Mucosa of stomach (tissue), 1 donor: ENCODE measurements around the gene KCTD17.

ENCODE experiments used
- H3K27me3 ChIP-seq: one replicate; pipeline ENCODE4 v1.7.0; 2013; ENCODE audit warnings: mild to moderate bottlenecking, low read length; ENCODE audit not compliant: control insufficient read depth, insufficient read depth
- H3K36me3 ChIP-seq: one replicate; pipeline ENCODE4 v1.7.0; 2013; ENCODE audit warnings: low read length; ENCODE audit not compliant: control insufficient read depth, insufficient read depth
- H3K4me1 ChIP-seq: one replicate; pipeline ENCODE4 v1.7.0; 2013; ENCODE audit warnings: mild to moderate bottlenecking, low read length; ENCODE audit not compliant: control insufficient read depth, insufficient read depth
- H3K4me3 ChIP-seq: one replicate; pipeline ENCODE4 v1.7.0; 2013; ENCODE audit warnings: low read length
- H3K9ac ChIP-seq: one replicate; pipeline ENCODE4 v1.7.0; 2013; ENCODE audit warnings: mild to moderate bottlenecking, low read length, moderate library complexity
- H3K9me3 ChIP-seq: one replicate; pipeline ENCODE4 v1.7.0; 2013; ENCODE audit warnings: mild to moderate bottlenecking, low read length, moderate library complexity; ENCODE audit not compliant: control insufficient read depth
- donor health status: Pancreatic carcinoma.

Gene KCTD17

GRCh38 chr22:37095113-37095512 lies 43.6 kb downstream of the KCTD17 start:
- Histone ChIP-seq H3K27me3 (peaks cover 18% of the 10 kb centered on the region), H3K4me3 (no peak overlapping the region)

GRCh38 chr22:37097346-37097745 lies 45.8 kb downstream of the KCTD17 start:
- H3K9ac ChIP-seq, result no peak overlapping the region
- peaks cover 24% of the 10 kb centered on the region for H3K4me1 ChIP-seq
- H3K36me3 ChIP-seq, result no peaks in the 10 kb centered on the region
- H3K27me3 ChIP-seq, result peaks cover 18% of the 10 kb centered on the region
- no peak overlapping the region for H3K4me3 ChIP-seq
- no peaks in the 10 kb centered on the region for H3K9me3 ChIP-seq

More at GRCh38 chr22:37095113-37095512, 43.6 kb downstream of the KCTD17 start:
- H3K9ac ChIP-seq, result no peak overlapping the region
- no peaks in the 10 kb centered on the region for H3K9me3 ChIP-seq
- no peaks in the 10 kb centered on the region for H3K36me3 ChIP-seq
- peaks cover 9% of the 10 kb centered on the region for H3K4me1 ChIP-seq

GRCh38 chr22:37098976-37099591 lies 47.5 kb downstream of the KCTD17 start:
- Histone ChIP-seq H3K4me1 (peaks cover 24% of the 10 kb centered on the region), H3K4me3 (no peak overlapping the region), H3K36me3 (no peaks in the 10 kb centered on the region), H3K9me3 (no peaks in the 10 kb centered on the region), H3K9ac (no peak overlapping the region), H3K27me3 (peaks cover 21% of the 10 kb centered on the region)

GRCh38 chr22:37100589-37101127 lies 49.1 kb downstream of the KCTD17 start:
- no peaks in the 10 kb centered on the region for H3K36me3 ChIP-seq
- H3K4me3 ChIP-seq, result no peak overlapping the region
- H3K9me3 ChIP-seq, result no peaks in the 10 kb centered on the region
- H3K9ac ChIP-seq, result peak overlapping the region; percentile 47
- H3K4me1 ChIP-seq, result peaks cover 24% of the 10 kb centered on the region
- H3K27me3 ChIP-seq, result peaks cover 21% of the 10 kb centered on the region

GRCh38 chr22:37101311-37102066 lies 49.9 kb downstream of the KCTD17 start:
- Histone ChIP-seq H3K9ac (peak overlapping the region; percentile 47), H3K27me3 (peaks cover 19% of the 10 kb centered on the region)

GRCh38 chr22:37103151-37103550 lies 51.6 kb downstream of the KCTD17 start:
- H3K4me1 ChIP-seq, result peaks cover 24% of the 10 kb centered on the region
- no peaks in the 10 kb centered on the region for H3K36me3 ChIP-seq
- H3K9me3 ChIP-seq, result no peaks in the 10 kb centered on the region
- no peak overlapping the region for H3K9ac ChIP-seq
- H3K27me3 ChIP-seq, result peaks cover 6% of the 10 kb centered on the region
- no peak overlapping the region for H3K4me3 ChIP-seq

More at GRCh38 chr22:37101311-37102066, 49.9 kb downstream of the KCTD17 start:
- Histone ChIP-seq H3K36me3 (no peaks in the 10 kb centered on the region), H3K4me3 (no peak overlapping the region), H3K4me1 (peaks cover 24% of the 10 kb centered on the region), H3K9me3 (no peaks in the 10 kb centered on the region)

- Histone ChIP-seq H3K9ac (no peak overlapping the region), H3K4me1 (peaks cover 29% of the 10 kb centered on the region), H3K4me3 (no peak overlapping the region), H3K27me3 (peaks cover 3% of the 10 kb centered on the region), H3K9me3 (no peaks in the 10 kb centered on the region), H3K36me3 (no peaks in the 10 kb centered on the region)
Observed at GRCh38 chr22:37103656-37104452, 52.3 kb downstream of the KCTD17 start.

- no peak overlapping the region for H3K9ac ChIP-seq
- peaks cover 3% of the 10 kb centered on the region for H3K27me3 ChIP-seq
- H3K4me1 ChIP-seq, result peaks cover 28% of the 10 kb centered on the region
- H3K36me3 ChIP-seq, result no peaks in the 10 kb centered on the region
- H3K4me3 ChIP-seq, result no peak overlapping the region
- no peaks in the 10 kb centered on the region for H3K9me3 ChIP-seq
Observed at GRCh38 chr22:37105154-37105553, 53.6 kb downstream of the KCTD17 start.

GRCh38 chr22:37105990-37106389 lies 54.4 kb downstream of the KCTD17 start:
- Histone ChIP-seq H3K27me3 (peaks cover 3% of the 10 kb centered on the region), H3K9me3 (no peaks in the 10 kb centered on the region), H3K9ac (no peak overlapping the region), H3K36me3 (no peaks in the 10 kb centered on the region), H3K4me1 (peaks cover 22% of the 10 kb centered on the region), H3K4me3 (no peak overlapping the region)

GRCh38 chr22:37107816-37108621 lies 56.5 kb downstream of the KCTD17 start:
- no peaks in the 10 kb centered on the region for H3K9me3 ChIP-seq
- no peaks in the 10 kb centered on the region for H3K27me3 ChIP-seq
- no peak overlapping the region for H3K9ac ChIP-seq
- no peak overlapping the region for H3K4me3 ChIP-seq
- H3K36me3 ChIP-seq, result no peaks in the 10 kb centered on the region
- H3K4me1 ChIP-seq, result peaks cover 14% of the 10 kb centered on the region

- no peak within 1 kb of the TSS for H3K4me3 ChIP-seq
Observed at GRCh38 chr22:37109242-37109917, 57.8 kb downstream of the KCTD17 start, which contains the start of gene TMPRSS6. TSS of gene TMPRSS6 (minus strand) at chr22:37109713. CDS start at chr22:37103417, 6,296 bp downstream.

More at GRCh38 chr22:37109242-37109917, 57.8 kb downstream of the KCTD17 start, which contains the start of gene TMPRSS6:
- no peaks in the 10 kb centered on the region for H3K27me3 ChIP-seq
- no peaks in the 10 kb centered on the region for H3K36me3 ChIP-seq
- no peaks in the 10 kb centered on the region for H3K9me3 ChIP-seq
- peaks cover 14% of the 10 kb centered on the region for H3K4me1 ChIP-seq
- H3K9ac ChIP-seq, result peak within 1 kb of the TSS; percentile 27
